Mesothelial cell of epicardium (in vitro differentiated cells): ENCODE measurements around the gene TOMM40. TPM values are rescaled to one million over a fixed set of nuclear protein-coding genes. Genes with fewer than 3 reads are reported as not detected.
A peak's percentile ranks its signal among the peaks of the same experiment; 100 is the strongest.
"Not testable (repeated sequence)": the region's sequence is repeated elsewhere in the genome, so short reads cannot be mapped to it uniquely, and the experiment has no call there.

Experiments used
- DNase-seq, 2 experiments: peaks; one replicate each; pipeline ENCODE4 v3.0.0; 2021; ENCODE audit warnings: low spot score in 2 of 2; ENCODE audit not compliant: unreplicated experiment in 2 of 2
- H3K27ac Mint-ChIP-seq: 2 replicates; pipeline ENCODE4 v1.8.0; 2021; ENCODE audit warnings: mixed read lengths
- H3K27me3 Mint-ChIP-seq: 2 replicates; pipeline ENCODE4 v1.8.0; 2021; ENCODE audit warnings: low read depth, mixed read lengths
- H3K36me3 Mint-ChIP-seq: 2 replicates; pipeline ENCODE4 v1.8.0; 2021; ENCODE audit warnings: mixed read lengths
- H3K4me1 Mint-ChIP-seq: 2 replicates; pipeline ENCODE4 v1.8.0; 2021; ENCODE audit warnings: mixed read lengths
- H3K4me3 Mint-ChIP-seq: 2 replicates; pipeline ENCODE4 v1.8.0; 2021; ENCODE audit warnings: mild to moderate bottlenecking, moderate library complexity, mixed read lengths
- H3K9me3 Mint-ChIP-seq: 2 replicates; pipeline ENCODE4 v1.8.0; 2021; ENCODE audit warnings: mixed read lengths
- total RNA-seq: library from RNA; stranded (reverse); gene quantifications from 3 replicates; pipeline ENCODE4 v1.2.1, GENCODE V29; 2021
- TF ChIP-seq, protein P1 (sequence below): fragments of 200-600 bp; sonication (generic); IDR thresholded peaks from one replicate; pipeline ENCODE4 v1.5.0; 2021; ENCODE audit warnings: antibody characterized with exemption; ENCODE audit not compliant: unreplicated experiment

The TOMM40 gene
- total RNA-seq, 1 donor from 2014 or later = 47.8 TPM

DNA sequence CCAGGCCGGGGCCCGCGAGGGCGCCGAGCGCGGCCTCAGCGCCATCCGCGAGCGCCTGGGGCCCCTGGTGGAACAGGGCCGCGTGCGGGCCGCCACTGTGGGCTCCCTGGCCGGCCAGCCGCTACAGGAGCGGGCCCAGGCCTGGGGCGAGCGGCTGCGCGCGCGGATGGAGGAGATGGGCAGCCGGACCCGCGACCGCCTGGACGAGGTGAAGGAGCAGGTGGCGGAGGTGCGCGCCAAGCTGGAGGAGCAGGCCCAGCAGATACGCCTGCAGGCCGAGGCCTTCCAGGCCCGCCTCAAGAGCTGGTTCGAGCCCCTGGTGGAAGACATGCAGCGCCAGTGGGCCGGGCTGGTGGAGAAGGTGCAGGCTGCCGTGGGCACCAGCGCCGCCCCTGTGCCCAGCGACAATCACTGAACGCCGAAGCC is 17.8 kb downstream of the TOMM40 start:
- Mint-ChIP-seq H3K9me3 (no peaks in the 10 kb centered on the region), H3K36me3 (peaks cover 6% of the 10 kb centered on the region), H3K27me3 (no peaks in the 10 kb centered on the region), H3K4me1 (peaks cover 36% of the 10 kb centered on the region), H3K27ac (no peak overlapping the region), H3K4me3 (no peak overlapping the region)
- no peak for DNase-seq
- TF ChIP-seq, protein P1, sequence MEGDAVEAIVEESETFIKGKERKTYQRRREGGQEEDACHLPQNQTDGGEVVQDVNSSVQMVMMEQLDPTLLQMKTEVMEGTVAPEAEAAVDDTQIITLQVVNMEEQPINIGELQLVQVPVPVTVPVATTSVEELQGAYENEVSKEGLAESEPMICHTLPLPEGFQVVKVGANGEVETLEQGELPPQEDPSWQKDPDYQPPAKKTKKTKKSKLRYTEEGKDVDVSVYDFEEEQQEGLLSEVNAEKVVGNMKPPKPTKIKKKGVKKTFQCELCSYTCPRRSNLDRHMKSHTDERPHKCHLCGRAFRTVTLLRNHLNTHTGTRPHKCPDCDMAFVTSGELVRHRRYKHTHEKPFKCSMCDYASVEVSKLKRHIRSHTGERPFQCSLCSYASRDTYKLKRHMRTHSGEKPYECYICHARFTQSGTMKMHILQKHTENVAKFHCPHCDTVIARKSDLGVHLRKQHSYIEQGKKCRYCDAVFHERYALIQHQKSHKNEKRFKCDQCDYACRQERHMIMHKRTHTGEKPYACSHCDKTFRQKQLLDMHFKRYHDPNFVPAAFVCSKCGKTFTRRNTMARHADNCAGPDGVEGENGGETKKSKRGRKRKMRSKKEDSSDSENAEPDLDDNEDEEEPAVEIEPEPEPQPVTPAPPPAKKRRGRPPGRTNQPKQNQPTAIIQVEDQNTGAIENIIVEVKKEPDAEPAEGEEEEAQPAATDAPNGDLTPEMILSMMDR = no peak

DNA sequence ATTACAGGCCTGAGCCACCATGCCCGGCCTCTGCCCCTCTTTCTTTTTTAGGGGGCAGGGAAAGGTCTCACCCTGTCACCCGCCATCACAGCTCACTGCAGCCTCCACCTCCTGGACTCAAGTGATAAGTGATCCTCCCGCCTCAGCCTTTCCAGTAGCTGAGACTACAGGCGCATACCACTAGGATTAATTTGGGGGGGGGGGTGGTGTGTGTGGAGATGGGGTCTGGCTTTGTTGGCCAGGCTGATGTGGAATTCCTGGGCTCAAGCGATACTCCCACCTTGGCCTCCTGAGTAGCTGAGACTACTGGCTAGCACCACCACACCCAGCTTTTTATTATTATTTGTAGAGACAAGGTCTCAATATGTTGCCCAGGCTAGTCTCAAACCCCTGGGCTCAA is 18.7 kb downstream of the TOMM40 start:
- peak overlapping the region; percentile 85 for H3K27ac Mint-ChIP-seq
- TF ChIP-seq, protein P1 = no peak
- no peak overlapping the region for H3K4me3 Mint-ChIP-seq
- no peaks in the 10 kb centered on the region for H3K27me3 Mint-ChIP-seq
- no peaks in the 10 kb centered on the region for H3K9me3 Mint-ChIP-seq
- peaks cover 42% of the 10 kb centered on the region for H3K4me1 Mint-ChIP-seq
- no peak for DNase-seq
- H3K36me3 Mint-ChIP-seq = peaks cover 6% of the 10 kb centered on the region

DNA sequence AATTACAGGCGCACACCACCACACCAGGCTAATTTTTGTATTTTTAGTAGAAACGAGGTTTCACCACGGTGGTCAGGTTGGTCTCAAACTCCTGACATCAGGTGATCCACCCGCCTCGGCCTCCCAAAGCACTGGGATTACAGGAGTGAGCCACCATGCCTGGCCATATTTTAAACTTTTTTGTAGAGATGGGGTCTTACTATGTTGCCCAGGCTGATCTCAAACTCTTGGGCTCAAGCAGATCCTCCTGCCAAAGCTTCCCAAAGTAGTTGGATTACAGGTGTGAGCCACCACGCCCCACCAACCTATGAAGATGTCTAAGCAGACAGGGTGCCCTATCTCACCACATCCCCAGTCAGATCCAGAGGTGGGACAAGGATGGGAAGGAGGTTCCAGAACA is 20.8 kb downstream of the TOMM40 start:
- not testable (repeated sequence) for H3K27ac Mint-ChIP-seq, H3K27me3 Mint-ChIP-seq, H3K36me3 Mint-ChIP-seq, DNase-seq, H3K9me3 Mint-ChIP-seq, H3K4me3 Mint-ChIP-seq
- H3K4me1 Mint-ChIP-seq = peaks cover 31% of the 10 kb centered on the region

DNA sequence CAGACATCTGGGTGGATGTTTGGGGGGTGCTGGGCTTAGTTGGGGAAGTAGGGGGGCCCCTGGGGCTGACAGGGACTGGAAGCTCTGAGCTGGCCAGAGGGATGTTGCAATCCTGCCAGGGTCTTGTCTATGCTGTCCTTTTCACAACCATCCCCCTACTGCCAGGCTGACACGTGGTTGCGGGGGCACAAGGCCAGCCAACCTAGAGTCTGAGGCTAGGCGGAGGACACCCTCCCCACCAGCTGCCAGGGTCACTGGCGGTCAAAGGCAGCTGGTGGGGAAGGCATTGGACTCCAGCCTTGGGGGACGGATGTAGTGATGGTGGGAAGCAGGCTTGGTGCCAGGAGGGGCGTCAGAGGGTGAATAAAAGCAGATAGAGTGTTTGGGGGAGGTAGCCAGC is 21.8 kb downstream of the TOMM40 start:
- DNase-seq = no peak
- Mint-ChIP-seq H3K4me1 (peaks cover 30% of the 10 kb centered on the region), H3K27me3 (no peaks in the 10 kb centered on the region), H3K36me3 (peaks cover 6% of the 10 kb centered on the region), H3K4me3 (peak overlapping the region; percentile 26), H3K27ac (no peak overlapping the region), H3K9me3 (no peaks in the 10 kb centered on the region)
- TF ChIP-seq, protein P1 = no peak

DNA sequence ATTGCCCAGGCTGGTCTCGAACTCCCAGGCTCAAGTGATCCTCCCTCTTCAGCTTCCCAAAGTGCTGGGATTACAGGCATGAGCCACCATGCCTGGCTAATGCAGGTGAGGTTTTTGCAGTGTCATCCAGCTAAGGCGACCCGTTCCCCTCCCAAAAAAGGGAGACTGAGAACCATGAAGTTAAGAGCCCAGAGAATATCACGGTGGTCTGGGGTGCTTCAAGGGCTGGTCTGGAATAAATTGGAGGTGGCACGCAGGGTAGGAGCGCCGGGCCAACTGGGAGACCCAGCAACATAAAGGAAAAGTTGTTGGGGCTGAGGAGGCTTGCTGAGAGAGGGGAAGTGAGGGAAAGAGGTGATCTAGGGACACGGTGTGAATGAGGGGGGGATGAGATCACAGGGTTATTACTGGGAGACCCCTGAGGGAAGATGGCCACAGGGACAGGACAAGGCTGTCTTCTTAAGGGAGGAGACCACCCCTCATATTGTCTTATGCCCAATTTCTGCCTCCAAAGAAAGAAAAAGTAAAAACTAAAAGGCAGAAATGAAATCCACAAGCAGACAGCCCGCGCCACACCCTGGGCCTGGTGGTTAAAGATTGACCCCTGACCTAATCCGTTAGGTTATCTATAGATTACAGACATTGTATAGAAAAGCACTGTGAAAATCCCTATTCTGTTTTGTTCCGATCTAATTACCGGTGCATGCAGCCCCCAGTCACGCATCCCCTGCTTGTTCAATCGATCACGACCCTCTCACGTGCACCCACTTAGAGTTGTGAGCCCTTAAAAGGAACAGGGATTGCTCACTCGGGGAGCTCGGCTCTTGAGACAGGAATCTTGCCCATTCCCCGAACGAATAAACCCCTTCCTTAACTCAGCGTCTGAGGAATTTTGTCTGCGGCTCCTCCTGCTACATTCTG is 22.7 kb downstream of the TOMM40 start:
- H3K27me3 Mint-ChIP-seq, H3K9me3 Mint-ChIP-seq, H3K36me3 Mint-ChIP-seq, DNase-seq: not testable (repeated sequence)
- Mint-ChIP-seq H3K4me3 (peak overlapping the region; percentile 98), H3K27ac (peak overlapping the region; percentile 86), H3K4me1 (peaks cover 30% of the 10 kb centered on the region)

DNA sequence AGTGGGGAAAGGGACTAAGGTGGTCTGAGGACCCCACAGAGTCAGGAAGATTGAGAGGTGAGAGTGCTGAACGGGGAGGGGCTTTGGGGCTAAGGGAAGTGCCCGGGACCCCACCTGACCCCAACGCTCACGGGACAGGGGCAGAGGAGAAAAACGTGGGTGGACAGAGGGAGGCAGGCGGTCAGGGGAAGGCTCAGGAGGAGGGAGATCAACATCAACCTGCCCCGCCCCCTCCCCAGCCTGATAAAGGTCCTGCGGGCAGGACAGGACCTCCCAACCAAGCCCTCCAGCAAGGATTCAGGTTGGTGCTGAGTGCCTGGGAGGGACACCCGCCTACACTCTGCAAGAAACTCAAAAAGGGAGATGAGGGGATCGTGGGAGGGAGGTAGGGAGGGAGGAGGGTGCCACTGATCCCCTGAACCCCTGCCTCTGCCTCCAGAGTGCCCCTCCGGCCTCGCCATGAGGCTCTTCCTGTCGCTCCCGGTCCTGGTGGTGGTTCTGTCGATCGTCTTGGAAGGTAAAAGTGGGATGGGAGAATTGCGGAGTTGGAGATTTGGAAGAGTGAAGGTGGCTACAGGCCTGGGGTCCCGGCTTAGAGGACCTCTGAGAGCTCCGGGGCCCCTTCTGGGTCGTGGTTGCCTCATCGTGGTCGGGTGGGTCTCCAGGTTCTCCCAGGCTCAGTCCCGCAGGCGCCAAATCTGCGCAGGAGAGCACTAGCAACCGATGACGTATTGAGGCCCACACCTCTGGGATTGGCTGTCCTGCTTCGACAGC is 23.6 kb downstream of the TOMM40 start, which contains the start of gene APOC1:
Gene APOC1, plus strand, starts transcription at position 176 of the 774 bp plus-strand sequence. Its CDS starts 284 bp downstream, at position 460.
- DNase-seq = peak; percentile 76 to 91

More for the DNA sequence above, 23.6 kb downstream of the TOMM40 start, which contains the start of gene APOC1:
- not testable (repeated sequence) for H3K27me3 Mint-ChIP-seq, H3K36me3 Mint-ChIP-seq, H3K9me3 Mint-ChIP-seq
- H3K27ac Mint-ChIP-seq = peak within 1 kb of the TSS; percentile 99
- peak within 1 kb of the TSS; percentile 98 for H3K4me3 Mint-ChIP-seq
- peaks cover 30% of the 10 kb centered on the region for H3K4me1 Mint-ChIP-seq
